Measurements from ENCODE around the gene CDK5RAP2.

DNA sequence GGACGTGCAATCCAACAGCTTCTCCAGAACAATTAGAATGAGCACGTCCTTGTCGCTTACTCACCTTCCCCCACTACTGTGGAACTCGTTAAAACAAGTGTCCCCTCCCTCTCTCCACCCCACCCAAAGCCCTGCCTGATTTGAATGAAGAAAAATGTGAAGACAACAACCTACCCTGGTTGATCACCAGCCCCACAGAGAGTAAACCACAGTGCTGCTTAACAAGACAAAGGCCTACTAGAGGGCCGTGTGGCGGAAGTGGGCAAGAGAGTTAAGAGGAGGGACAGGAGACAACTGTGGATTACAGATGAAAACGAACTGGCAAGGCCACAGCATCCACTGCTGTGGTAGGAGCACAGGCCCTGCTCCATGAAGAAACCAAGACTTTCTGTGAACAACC, 51.1 kb downstream of the CDK5RAP2 start:
- TF ChIP-seq, protein P1, sequence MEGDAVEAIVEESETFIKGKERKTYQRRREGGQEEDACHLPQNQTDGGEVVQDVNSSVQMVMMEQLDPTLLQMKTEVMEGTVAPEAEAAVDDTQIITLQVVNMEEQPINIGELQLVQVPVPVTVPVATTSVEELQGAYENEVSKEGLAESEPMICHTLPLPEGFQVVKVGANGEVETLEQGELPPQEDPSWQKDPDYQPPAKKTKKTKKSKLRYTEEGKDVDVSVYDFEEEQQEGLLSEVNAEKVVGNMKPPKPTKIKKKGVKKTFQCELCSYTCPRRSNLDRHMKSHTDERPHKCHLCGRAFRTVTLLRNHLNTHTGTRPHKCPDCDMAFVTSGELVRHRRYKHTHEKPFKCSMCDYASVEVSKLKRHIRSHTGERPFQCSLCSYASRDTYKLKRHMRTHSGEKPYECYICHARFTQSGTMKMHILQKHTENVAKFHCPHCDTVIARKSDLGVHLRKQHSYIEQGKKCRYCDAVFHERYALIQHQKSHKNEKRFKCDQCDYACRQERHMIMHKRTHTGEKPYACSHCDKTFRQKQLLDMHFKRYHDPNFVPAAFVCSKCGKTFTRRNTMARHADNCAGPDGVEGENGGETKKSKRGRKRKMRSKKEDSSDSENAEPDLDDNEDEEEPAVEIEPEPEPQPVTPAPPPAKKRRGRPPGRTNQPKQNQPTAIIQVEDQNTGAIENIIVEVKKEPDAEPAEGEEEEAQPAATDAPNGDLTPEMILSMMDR (conservative IDR thresholded peaks at IDR 0.05; ENCODE audit: low read length): no peak
- no peak for TF ChIP-seq EZH2phosphoT487 (IDR thresholded peaks at IDR 0.05; ENCODE audit: borderline replicate concordance, low read depth, low read length)

All from OCI-LY7 (cell line).